ENCODE data around the gene HS6ST2.

HS6ST2 gene

GRCh38 chrX:132855780-132856341, 102.6 kb downstream of the HS6ST2 start:
- Histone ChIP-seq H3K36me3 (ENCODE audit: control insufficient read depth in 1 of 2, insufficient read depth in 2 of 2, low read length in 2 of 2) (no peaks in the 10 kb centered on the region), H3K4me3 (ENCODE audit: low read depth in 1 of 2, low read length in 2 of 2) (no peak overlapping the region)

GRCh38 chrX:132853040-132853439, 105.4 kb downstream of the HS6ST2 start:
- H3K9me3 ChIP-seq (ENCODE audit: control insufficient read depth in 1 of 2, low read length in 2 of 2), result no peaks in the 10 kb centered on the region
- no peaks in the 10 kb centered on the region for H3K36me3 ChIP-seq (ENCODE audit: control insufficient read depth in 1 of 2, insufficient read depth in 2 of 2, low read length in 2 of 2)
- no peak overlapping the region for H3K27ac ChIP-seq (ENCODE audit: low read depth, low read length)
- H3K9ac ChIP-seq (ENCODE audit: low read depth in 1 of 2, low read length in 2 of 2), result no peak overlapping the region
- H3K4me1 ChIP-seq (ENCODE audit: control insufficient read depth in 1 of 2, insufficient read depth in 2 of 2, low read length in 2 of 2), result no peaks in the 10 kb centered on the region
- H3K27me3 ChIP-seq (ENCODE audit: control insufficient read depth in 1 of 2, insufficient read depth in 2 of 2, low read length in 2 of 2), result no peaks in the 10 kb centered on the region
- H3K4me3 ChIP-seq (ENCODE audit: low read depth in 1 of 2, low read length in 2 of 2), result no peak overlapping the region

More at GRCh38 chrX:132855780-132856341, 102.6 kb downstream of the HS6ST2 start:
- H3K27me3 ChIP-seq (ENCODE audit: control insufficient read depth in 1 of 2, insufficient read depth in 2 of 2, low read length in 2 of 2), result no peaks in the 10 kb centered on the region
- H3K9ac ChIP-seq (ENCODE audit: low read depth in 1 of 2, low read length in 2 of 2), result no peak overlapping the region
- no peaks in the 10 kb centered on the region for H3K4me1 ChIP-seq (ENCODE audit: control insufficient read depth in 1 of 2, insufficient read depth in 2 of 2, low read length in 2 of 2)
- H3K9me3 ChIP-seq (ENCODE audit: control insufficient read depth in 1 of 2, low read length in 2 of 2), result no peaks in the 10 kb centered on the region
- H3K27ac ChIP-seq (ENCODE audit: low read depth, low read length), result no peak overlapping the region

GRCh38 chrX:132848296-132848970, 110.0 kb downstream of the HS6ST2 start:
- H3K9ac ChIP-seq (ENCODE audit: low read depth in 1 of 2, low read length in 2 of 2), result no peak overlapping the region
- H3K9me3 ChIP-seq (ENCODE audit: control insufficient read depth in 1 of 2, low read length in 2 of 2), result no peaks in the 10 kb centered on the region
- H3K4me1 ChIP-seq (ENCODE audit: control insufficient read depth in 1 of 2, insufficient read depth in 2 of 2, low read length in 2 of 2), result no peaks in the 10 kb centered on the region
- H3K4me3 ChIP-seq (ENCODE audit: low read depth in 1 of 2, low read length in 2 of 2), result no peak overlapping the region
- H3K27ac ChIP-seq (ENCODE audit: low read depth, low read length), result no peak overlapping the region
- no peaks in the 10 kb centered on the region for H3K27me3 ChIP-seq (ENCODE audit: control insufficient read depth in 1 of 2, insufficient read depth in 2 of 2, low read length in 2 of 2)
- no peaks in the 10 kb centered on the region for H3K36me3 ChIP-seq (ENCODE audit: control insufficient read depth in 1 of 2, insufficient read depth in 2 of 2, low read length in 2 of 2)

- Histone ChIP-seq H3K36me3 (ENCODE audit: control insufficient read depth in 1 of 2, insufficient read depth in 2 of 2, low read length in 2 of 2) (no peaks in the 10 kb centered on the region), H3K9ac (ENCODE audit: low read depth in 1 of 2, low read length in 2 of 2) (no peak overlapping the region), H3K27me3 (ENCODE audit: control insufficient read depth in 1 of 2, insufficient read depth in 2 of 2, low read length in 2 of 2) (no peaks in the 10 kb centered on the region), H3K27ac (ENCODE audit: low read depth, low read length) (no peak overlapping the region), H3K4me3 (ENCODE audit: low read depth in 1 of 2, low read length in 2 of 2) (no peak overlapping the region), H3K9me3 (ENCODE audit: control insufficient read depth in 1 of 2, low read length in 2 of 2) (no peaks in the 10 kb centered on the region), H3K4me1 (ENCODE audit: control insufficient read depth in 1 of 2, insufficient read depth in 2 of 2, low read length in 2 of 2) (no peaks in the 10 kb centered on the region)
These were observed 115.1 kb downstream of the HS6ST2 start for GRCh38 chrX:132843363-132843762.

- no peak overlapping the region for H3K27ac ChIP-seq (ENCODE audit: low read depth, low read length)
These were observed 115.8 kb downstream of the HS6ST2 start for GRCh38 chrX:132842460-132843238.

GRCh38 chrX:132837967-132838366, 120.5 kb downstream of the HS6ST2 start:
- H3K27me3 ChIP-seq (ENCODE audit: control insufficient read depth in 1 of 2, insufficient read depth in 2 of 2, low read length in 2 of 2), result no peaks in the 10 kb centered on the region
- no peaks in the 10 kb centered on the region for H3K4me1 ChIP-seq (ENCODE audit: control insufficient read depth in 1 of 2, insufficient read depth in 2 of 2, low read length in 2 of 2)
- H3K27ac ChIP-seq (ENCODE audit: low read depth, low read length), result no peak overlapping the region
- H3K9ac ChIP-seq (ENCODE audit: low read depth in 1 of 2, low read length in 2 of 2), result no peak overlapping the region
- no peak overlapping the region for H3K4me3 ChIP-seq (ENCODE audit: low read depth in 1 of 2, low read length in 2 of 2)
- no peaks in the 10 kb centered on the region for H3K9me3 ChIP-seq (ENCODE audit: control insufficient read depth in 1 of 2, low read length in 2 of 2)
- H3K36me3 ChIP-seq (ENCODE audit: control insufficient read depth in 1 of 2, insufficient read depth in 2 of 2, low read length in 2 of 2), result no peaks in the 10 kb centered on the region

More at GRCh38 chrX:132842460-132843238, 115.8 kb downstream of the HS6ST2 start:
- no peak overlapping the region for H3K4me3 ChIP-seq (ENCODE audit: low read depth in 1 of 2, low read length in 2 of 2)
- no peaks in the 10 kb centered on the region for H3K27me3 ChIP-seq (ENCODE audit: control insufficient read depth in 1 of 2, insufficient read depth in 2 of 2, low read length in 2 of 2)
- no peaks in the 10 kb centered on the region for H3K4me1 ChIP-seq (ENCODE audit: control insufficient read depth in 1 of 2, insufficient read depth in 2 of 2, low read length in 2 of 2)
- no peaks in the 10 kb centered on the region for H3K9me3 ChIP-seq (ENCODE audit: control insufficient read depth in 1 of 2, low read length in 2 of 2)
- H3K36me3 ChIP-seq (ENCODE audit: control insufficient read depth in 1 of 2, insufficient read depth in 2 of 2, low read length in 2 of 2), result no peaks in the 10 kb centered on the region
- no peak overlapping the region for H3K9ac ChIP-seq (ENCODE audit: low read depth in 1 of 2, low read length in 2 of 2)

GRCh38 chrX:132837126-132837525, 121.3 kb downstream of the HS6ST2 start:
- H3K27ac ChIP-seq (ENCODE audit: low read depth, low read length), result no peak overlapping the region

GRCh38 chrX:132836471-132836870, 122.0 kb downstream of the HS6ST2 start:
- Histone ChIP-seq H3K27me3 (ENCODE audit: control insufficient read depth in 1 of 2, insufficient read depth in 2 of 2, low read length in 2 of 2) (no peaks in the 10 kb centered on the region), H3K9me3 (ENCODE audit: control insufficient read depth in 1 of 2, low read length in 2 of 2) (no peaks in the 10 kb centered on the region), H3K36me3 (ENCODE audit: control insufficient read depth in 1 of 2, insufficient read depth in 2 of 2, low read length in 2 of 2) (no peaks in the 10 kb centered on the region), H3K4me3 (ENCODE audit: low read depth in 1 of 2, low read length in 2 of 2) (no peak overlapping the region), H3K9ac (ENCODE audit: low read depth in 1 of 2, low read length in 2 of 2) (no peak overlapping the region), H3K27ac (ENCODE audit: low read depth, low read length) (no peak overlapping the region), H3K4me1 (ENCODE audit: control insufficient read depth in 1 of 2, insufficient read depth in 2 of 2, low read length in 2 of 2) (no peaks in the 10 kb centered on the region)

More at GRCh38 chrX:132837126-132837525, 121.3 kb downstream of the HS6ST2 start:
- H3K36me3 ChIP-seq (ENCODE audit: control insufficient read depth in 1 of 2, insufficient read depth in 2 of 2, low read length in 2 of 2), result no peaks in the 10 kb centered on the region
- no peaks in the 10 kb centered on the region for H3K27me3 ChIP-seq (ENCODE audit: control insufficient read depth in 1 of 2, insufficient read depth in 2 of 2, low read length in 2 of 2)
- H3K9ac ChIP-seq (ENCODE audit: low read depth in 1 of 2, low read length in 2 of 2), result no peak overlapping the region
- H3K9me3 ChIP-seq (ENCODE audit: control insufficient read depth in 1 of 2, low read length in 2 of 2), result no peaks in the 10 kb centered on the region
- H3K4me1 ChIP-seq (ENCODE audit: control insufficient read depth in 1 of 2, insufficient read depth in 2 of 2, low read length in 2 of 2), result no peaks in the 10 kb centered on the region
- no peak overlapping the region for H3K4me3 ChIP-seq (ENCODE audit: low read depth in 1 of 2, low read length in 2 of 2)

- no peaks in the 10 kb centered on the region for H3K27me3 ChIP-seq (ENCODE audit: control insufficient read depth in 1 of 2, insufficient read depth in 2 of 2, low read length in 2 of 2)
- no peaks in the 10 kb centered on the region for H3K4me1 ChIP-seq (ENCODE audit: control insufficient read depth in 1 of 2, insufficient read depth in 2 of 2, low read length in 2 of 2)
- H3K27ac ChIP-seq (ENCODE audit: low read depth, low read length), result no peak overlapping the region
- no peak overlapping the region for H3K4me3 ChIP-seq (ENCODE audit: low read depth in 1 of 2, low read length in 2 of 2)
- no peaks in the 10 kb centered on the region for H3K36me3 ChIP-seq (ENCODE audit: control insufficient read depth in 1 of 2, insufficient read depth in 2 of 2, low read length in 2 of 2)
- H3K9me3 ChIP-seq (ENCODE audit: control insufficient read depth in 1 of 2, low read length in 2 of 2), result no peaks in the 10 kb centered on the region
- no peak overlapping the region for H3K9ac ChIP-seq (ENCODE audit: low read depth in 1 of 2, low read length in 2 of 2)
These were observed 123.7 kb downstream of the HS6ST2 start for GRCh38 chrX:132834741-132835140.

GRCh38 chrX:132834109-132834508, 124.3 kb downstream of the HS6ST2 start:
- Histone ChIP-seq H3K27me3 (ENCODE audit: control insufficient read depth in 1 of 2, insufficient read depth in 2 of 2, low read length in 2 of 2) (no peaks in the 10 kb centered on the region), H3K9me3 (ENCODE audit: control insufficient read depth in 1 of 2, low read length in 2 of 2) (no peaks in the 10 kb centered on the region), H3K27ac (ENCODE audit: low read depth, low read length) (no peak overlapping the region), H3K36me3 (ENCODE audit: control insufficient read depth in 1 of 2, insufficient read depth in 2 of 2, low read length in 2 of 2) (no peaks in the 10 kb centered on the region), H3K4me3 (ENCODE audit: low read depth in 1 of 2, low read length in 2 of 2) (no peak overlapping the region), H3K4me1 (ENCODE audit: control insufficient read depth in 1 of 2, insufficient read depth in 2 of 2, low read length in 2 of 2) (no peaks in the 10 kb centered on the region), H3K9ac (ENCODE audit: low read depth in 1 of 2, low read length in 2 of 2) (no peak overlapping the region)
